ENCODE results near the gene EPC2. TPM values are rescaled to one million over a fixed set of nuclear protein-coding genes. Genes with fewer than 3 reads are reported as not detected.

EPC2 gene
- total RNA-seq, 1 experiment from 2014 or later: 30.2 TPM

- POLR2A ChIA-PET: no interaction called here
- no peaks in the 10 kb centered on the region for H3K27me3 ChIP-seq (ENCODE audit: control insufficient read depth, insufficient read depth, low read length)
- H3K4me3 ChIP-seq (ENCODE audit: low read depth in 2 of 2, low read length in 2 of 2): no peak overlapping the region
- DNase-seq (ENCODE audit: low read depth, low spot score) (no peak), ATAC-seq (no peak)
- H3K27ac ChIP-seq (ENCODE audit: low read length): no peak overlapping the region
- peaks cover 3% of the 10 kb centered on the region; the same call in 1 of the 2 replicates for H3K36me3 ChIP-seq (ENCODE audit: control insufficient read depth, insufficient read depth, low read length)
- no TSS peak for BruUV-seq (replicated peaks)
- in situ Hi-C loops (cut with HindIII; ENCODE audit: low pct_unique_long_range_greater_than_20kb, low sequenced_read_pairs): no loop called here
- no peak for TF ChIP-seq POLR2AphosphoS5 (IDR thresholded peaks at IDR 0.05; ENCODE audit: low read depth, low read length)
- TF ChIP-seq SIN3A (IDR thresholded peaks at IDR 0.05; ENCODE audit: borderline replicate concordance, insufficient read depth, low read depth, low read length): no peak
- no peak for TF ChIP-seq CTCF (IDR thresholded peaks at IDR 0.05)
- no peak for TF ChIP-seq REST (IDR thresholded peaks at IDR 0.05; ENCODE audit: insufficient read depth in 1 of 2, low read depth in 2 of 2, low read length in 1 of 2)
- H3K9me3 ChIP-seq (ENCODE audit: control insufficient read depth, insufficient read depth, low read depth, low read length): peaks cover 13% of the 10 kb centered on the region; the same call in 1 of the 2 replicates
- intact Hi-C loops (cut with micrococcal nuclease; ENCODE audit: unreplicated experiment): no loop called here
- H3K4me1 ChIP-seq (ENCODE audit: control insufficient read depth, insufficient read depth, low read length): no peaks in the 10 kb centered on the region
- CTCF ChIA-PET: interaction anchor here (0.7 kb wide), 1 partner anchor 170 kb away, joined by 3 read pairs; no protein-coding TSS in a partner anchor
Measured at GRCh38 chr2:148704247-148704646, 59.7 kb downstream of the EPC2 start.

DNA sequence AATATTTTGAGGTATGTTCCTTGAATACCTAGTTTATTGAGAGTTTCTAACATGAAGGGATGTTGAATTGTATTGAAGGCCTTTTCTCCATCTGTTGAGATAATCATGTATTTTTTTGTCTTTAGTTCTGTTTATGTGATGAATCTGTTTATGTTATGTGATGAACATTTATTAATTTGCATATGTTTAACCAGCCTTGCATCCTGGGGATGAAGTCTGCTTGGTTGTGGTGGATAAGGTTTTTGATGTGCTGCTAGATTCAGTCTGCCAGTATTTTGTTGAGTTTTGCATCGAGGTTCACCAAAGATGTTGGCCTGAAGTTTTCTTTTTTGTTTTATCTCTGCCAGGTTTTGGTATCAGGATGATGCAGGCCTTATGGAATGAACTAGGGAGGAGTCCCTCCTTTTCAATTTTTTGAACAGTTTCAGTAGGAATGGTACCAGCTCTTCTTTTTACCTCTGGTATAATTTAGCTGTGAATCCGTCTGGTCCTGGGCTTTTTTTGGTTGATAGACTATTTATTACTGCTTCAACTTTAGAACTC, 71.9 kb downstream of the EPC2 start:
- ChIA-PET CTCF (no interaction called here), POLR2A (no interaction called here)
- no peaks in the 10 kb centered on the region for H3K9me3 ChIP-seq (ENCODE audit: control insufficient read depth, insufficient read depth, low read depth, low read length)
- no peaks in the 10 kb centered on the region for H3K27me3 ChIP-seq (ENCODE audit: control insufficient read depth, insufficient read depth, low read length)
- DNase-seq (ENCODE audit: low read depth, low spot score) (no peak), ATAC-seq (no peak)
- H3K4me3 ChIP-seq (ENCODE audit: low read depth in 2 of 2, low read length in 2 of 2): no peak overlapping the region
- H3K4me1 ChIP-seq (ENCODE audit: control insufficient read depth, insufficient read depth, low read length): peaks cover 5% of the 10 kb centered on the region; the same call in 1 of the 2 replicates
- in situ Hi-C loops (cut with HindIII; ENCODE audit: low pct_unique_long_range_greater_than_20kb, low sequenced_read_pairs) (no loop called here), intact Hi-C loops (cut with micrococcal nuclease; ENCODE audit: unreplicated experiment) (no loop called here)
- TF ChIP-seq CTCF (IDR thresholded peaks at IDR 0.05) (no peak), SIN3A (IDR thresholded peaks at IDR 0.05; ENCODE audit: borderline replicate concordance, insufficient read depth, low read depth, low read length) (no peak), TCF7L2 (IDR thresholded peaks at IDR 0.05; ENCODE audit: low read depth, low read length) (no peak), POLR2AphosphoS5 (IDR thresholded peaks at IDR 0.05; ENCODE audit: low read depth, low read length) (no peak), REST (IDR thresholded peaks at IDR 0.05; ENCODE audit: insufficient read depth in 1 of 2, low read depth in 2 of 2, low read length in 1 of 2) (no peak)
- no peaks in the 10 kb centered on the region for H3K36me3 ChIP-seq (ENCODE audit: control insufficient read depth, insufficient read depth, low read length)
- H3K27ac ChIP-seq (ENCODE audit: low read length): no peak overlapping the region
- BruUV-seq (replicated peaks): no TSS peak
